ENCODE data around the gene WDR35.

WDR35 gene

GRCh38 chr2:19900931-19901441 lies 88.9 kb downstream of the WDR35 start:
- ATAC-seq: peak; percentile 16
- TF ChIP-seq SNAI2 (CRISPR knock-in tag; IDR thresholded peaks at IDR 0.05) (no peak), OSR1 (CRISPR knock-in tag; IDR thresholded peaks at IDR 0.05) (no peak), CSDC2 (CRISPR knock-in tag; IDR thresholded peaks at IDR 0.05) (no peak), PPARA (CRISPR knock-in tag; IDR thresholded peaks at IDR 0.05; ENCODE audit: borderline replicate concordance) (no peak), TCF4 (CRISPR knock-in tag; IDR thresholded peaks at IDR 0.05; ENCODE audit: borderline replicate concordance) (no peak), CSRNP3 (CRISPR knock-in tag; IDR thresholded peaks at IDR 0.05) (no peak)
- TF ChIP-seq, protein P1, sequence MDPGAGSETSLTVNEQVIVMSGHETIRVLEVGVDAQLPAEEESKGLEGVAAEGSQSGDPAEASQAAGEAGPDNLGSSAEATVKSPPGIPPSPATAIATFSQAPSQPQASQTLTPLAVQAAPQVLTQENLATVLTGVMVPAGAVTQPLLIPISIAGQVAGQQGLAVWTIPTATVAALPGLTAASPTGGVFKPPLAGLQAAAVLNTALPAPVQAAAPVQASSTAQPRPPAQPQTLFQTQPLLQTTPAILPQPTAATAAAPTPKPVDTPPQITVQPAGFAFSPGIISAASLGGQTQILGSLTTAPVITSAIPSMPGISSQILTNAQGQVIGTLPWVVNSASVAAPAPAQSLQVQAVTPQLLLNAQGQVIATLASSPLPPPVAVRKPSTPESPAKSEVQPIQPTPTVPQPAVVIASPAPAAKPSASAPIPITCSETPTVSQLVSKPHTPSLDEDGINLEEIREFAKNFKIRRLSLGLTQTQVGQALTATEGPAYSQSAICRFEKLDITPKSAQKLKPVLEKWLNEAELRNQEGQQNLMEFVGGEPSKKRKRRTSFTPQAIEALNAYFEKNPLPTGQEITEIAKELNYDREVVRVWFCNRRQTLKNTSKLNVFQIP (CRISPR knock-in tag; IDR thresholded peaks at IDR 0.05; ENCODE audit: borderline replicate concordance, low read depth): no peak
- TF ChIP-seq, protein P2, sequence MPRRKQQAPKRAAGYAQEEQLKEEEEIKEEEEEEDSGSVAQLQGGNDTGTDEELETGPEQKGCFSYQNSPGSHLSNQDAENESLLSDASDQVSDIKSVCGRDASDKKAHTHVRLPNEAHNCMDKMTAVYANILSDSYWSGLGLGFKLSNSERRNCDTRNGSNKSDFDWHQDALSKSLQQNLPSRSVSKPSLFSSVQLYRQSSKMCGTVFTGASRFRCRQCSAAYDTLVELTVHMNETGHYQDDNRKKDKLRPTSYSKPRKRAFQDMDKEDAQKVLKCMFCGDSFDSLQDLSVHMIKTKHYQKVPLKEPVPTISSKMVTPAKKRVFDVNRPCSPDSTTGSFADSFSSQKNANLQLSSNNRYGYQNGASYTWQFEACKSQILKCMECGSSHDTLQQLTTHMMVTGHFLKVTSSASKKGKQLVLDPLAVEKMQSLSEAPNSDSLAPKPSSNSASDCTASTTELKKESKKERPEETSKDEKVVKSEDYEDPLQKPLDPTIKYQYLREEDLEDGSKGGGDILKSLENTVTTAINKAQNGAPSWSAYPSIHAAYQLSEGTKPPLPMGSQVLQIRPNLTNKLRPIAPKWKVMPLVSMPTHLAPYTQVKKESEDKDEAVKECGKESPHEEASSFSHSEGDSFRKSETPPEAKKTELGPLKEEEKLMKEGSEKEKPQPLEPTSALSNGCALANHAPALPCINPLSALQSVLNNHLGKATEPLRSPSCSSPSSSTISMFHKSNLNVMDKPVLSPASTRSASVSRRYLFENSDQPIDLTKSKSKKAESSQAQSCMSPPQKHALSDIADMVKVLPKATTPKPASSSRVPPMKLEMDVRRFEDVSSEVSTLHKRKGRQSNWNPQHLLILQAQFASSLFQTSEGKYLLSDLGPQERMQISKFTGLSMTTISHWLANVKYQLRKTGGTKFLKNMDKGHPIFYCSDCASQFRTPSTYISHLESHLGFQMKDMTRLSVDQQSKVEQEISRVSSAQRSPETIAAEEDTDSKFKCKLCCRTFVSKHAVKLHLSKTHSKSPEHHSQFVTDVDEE (CRISPR knock-in tag; IDR thresholded peaks at IDR 0.05): no peak

DNA sequence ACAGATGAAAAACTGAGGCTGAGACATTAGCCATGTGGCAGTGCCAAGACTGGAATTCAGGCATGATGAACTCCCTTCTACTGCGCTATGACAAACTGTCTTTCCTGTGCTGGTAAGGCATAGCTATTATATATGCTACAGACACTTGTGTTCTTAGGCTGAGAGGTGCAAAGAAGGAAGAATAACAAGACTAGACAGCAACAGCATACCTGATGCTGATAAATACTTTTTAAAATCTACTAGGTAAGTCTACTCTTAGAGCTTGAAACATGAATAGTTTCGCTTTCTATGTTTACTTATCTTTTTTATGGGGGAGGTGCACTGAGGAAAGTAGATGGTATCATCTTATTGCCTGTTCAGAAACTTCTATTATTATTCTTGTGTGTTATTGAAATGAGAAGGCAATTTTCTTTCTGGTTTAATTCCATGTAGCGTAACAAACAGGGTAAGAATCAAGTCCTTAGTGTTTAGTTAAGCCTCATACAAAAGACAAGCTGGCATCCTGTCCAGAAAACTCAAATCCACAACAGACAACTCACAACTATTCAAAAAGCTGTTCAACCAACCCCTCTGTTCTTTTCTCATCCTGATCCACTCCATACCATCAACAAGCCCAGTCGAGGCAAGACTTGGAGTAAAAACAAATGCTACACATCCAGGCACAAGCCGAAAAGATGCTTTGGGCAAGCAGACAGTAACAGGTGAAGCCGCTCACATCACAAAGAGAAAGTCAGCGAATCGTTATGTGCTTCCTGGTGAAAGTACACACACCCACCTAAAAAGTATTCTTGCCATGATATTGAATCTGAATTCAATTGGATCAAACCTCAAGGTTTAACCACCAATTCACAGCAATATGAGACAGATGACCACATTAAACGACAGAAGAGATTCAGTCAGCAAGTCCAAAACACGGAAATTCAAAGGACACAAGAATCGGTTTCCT lies 89.6 kb downstream of the WDR35 start:
- TF ChIP-seq TCF4 (CRISPR knock-in tag; IDR thresholded peaks at IDR 0.05; ENCODE audit: borderline replicate concordance) (no peak), ZNF70 (CRISPR knock-in tag; IDR thresholded peaks at IDR 0.05) (no peak), ARNTL (CRISPR knock-in tag; IDR thresholded peaks at IDR 0.05; ENCODE audit: borderline replicate concordance, low read depth) (no peak), ZFP30 (CRISPR knock-in tag; IDR thresholded peaks at IDR 0.05) (no peak), CREB5 (CRISPR knock-in tag; IDR thresholded peaks at IDR 0.05; ENCODE audit: low read depth) (no peak), ZFP3 (CRISPR knock-in tag; IDR thresholded peaks at IDR 0.05) (no peak), PATZ1 (CRISPR knock-in tag; IDR thresholded peaks at IDR 0.05; ENCODE audit: borderline replicate concordance) (no peak), CSDC2 (CRISPR knock-in tag; IDR thresholded peaks at IDR 0.05) (no peak), ESRRG (CRISPR knock-in tag; IDR thresholded peaks at IDR 0.05) (no peak), GLIS3 (CRISPR knock-in tag; IDR thresholded peaks at IDR 0.05) (no peak), ISL1 (CRISPR knock-in tag; IDR thresholded peaks at IDR 0.05) (no peak), ZC3H10 (CRISPR knock-in tag; IDR thresholded peaks at IDR 0.05) (no peak), BACH2 (CRISPR knock-in tag; IDR thresholded peaks at IDR 0.05; ENCODE audit: borderline replicate concordance) (no peak), SNAI2 (CRISPR knock-in tag; IDR thresholded peaks at IDR 0.05) (no peak), PPARA (CRISPR knock-in tag; IDR thresholded peaks at IDR 0.05; ENCODE audit: borderline replicate concordance) (no peak), TOX (CRISPR knock-in tag; IDR thresholded peaks at IDR 0.05; ENCODE audit: borderline replicate concordance) (no peak), ZNF8 (CRISPR knock-in tag; IDR thresholded peaks at IDR 0.05) (no peak), OSR1 (CRISPR knock-in tag; IDR thresholded peaks at IDR 0.05) (no peak)
- TF ChIP-seq, protein P1 (CRISPR knock-in tag; IDR thresholded peaks at IDR 0.05; ENCODE audit: borderline replicate concordance, low read depth): no peak
- TF ChIP-seq, protein P2 (CRISPR knock-in tag; IDR thresholded peaks at IDR 0.05): no peak
- ATAC-seq: no peak
